ENCODE results near the gene CAPN13.

DNA sequence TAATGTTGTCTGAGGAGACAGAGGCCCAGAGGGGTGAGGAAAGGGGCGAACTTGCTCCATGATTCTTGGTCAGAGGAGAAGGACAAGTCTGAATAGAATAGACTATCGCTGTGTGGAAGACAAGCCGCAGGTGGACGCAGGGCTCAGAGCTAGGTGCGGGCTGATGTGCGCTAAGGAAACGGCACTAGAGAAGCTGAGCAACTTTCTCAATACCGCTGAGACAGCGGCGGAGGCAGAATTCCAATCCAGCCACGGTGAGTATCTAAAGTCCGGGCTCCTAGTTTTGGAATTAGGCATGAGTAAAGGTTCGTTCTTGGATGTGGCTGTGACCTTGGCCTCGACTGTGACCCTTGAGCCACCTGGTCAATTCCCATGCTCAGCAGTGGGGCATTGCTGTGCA, 47.8 kb downstream of the CAPN13 start:
- no peak for TF ChIP-seq EZH2 (IDR thresholded peaks at IDR 0.05; ENCODE audit: borderline replicate concordance, low read depth, low read length, severe bottlenecking)
- TF ChIP-seq, protein P1, sequence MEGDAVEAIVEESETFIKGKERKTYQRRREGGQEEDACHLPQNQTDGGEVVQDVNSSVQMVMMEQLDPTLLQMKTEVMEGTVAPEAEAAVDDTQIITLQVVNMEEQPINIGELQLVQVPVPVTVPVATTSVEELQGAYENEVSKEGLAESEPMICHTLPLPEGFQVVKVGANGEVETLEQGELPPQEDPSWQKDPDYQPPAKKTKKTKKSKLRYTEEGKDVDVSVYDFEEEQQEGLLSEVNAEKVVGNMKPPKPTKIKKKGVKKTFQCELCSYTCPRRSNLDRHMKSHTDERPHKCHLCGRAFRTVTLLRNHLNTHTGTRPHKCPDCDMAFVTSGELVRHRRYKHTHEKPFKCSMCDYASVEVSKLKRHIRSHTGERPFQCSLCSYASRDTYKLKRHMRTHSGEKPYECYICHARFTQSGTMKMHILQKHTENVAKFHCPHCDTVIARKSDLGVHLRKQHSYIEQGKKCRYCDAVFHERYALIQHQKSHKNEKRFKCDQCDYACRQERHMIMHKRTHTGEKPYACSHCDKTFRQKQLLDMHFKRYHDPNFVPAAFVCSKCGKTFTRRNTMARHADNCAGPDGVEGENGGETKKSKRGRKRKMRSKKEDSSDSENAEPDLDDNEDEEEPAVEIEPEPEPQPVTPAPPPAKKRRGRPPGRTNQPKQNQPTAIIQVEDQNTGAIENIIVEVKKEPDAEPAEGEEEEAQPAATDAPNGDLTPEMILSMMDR (IDR thresholded peaks at IDR 0.05; ENCODE audit: borderline replicate concordance, extremely low read depth, low read length, poor library complexity, severe bottlenecking): no peak
